HepG2 (cell line): ENCODE measurements around the gene HEXIM1. TPM values are rescaled to one million over a fixed set of nuclear protein-coding genes. Genes with fewer than 3 reads are reported as not detected.

ENCODE experiments used
- IRF2 ChIP-seq: IDR thresholded peaks from 2 replicates; pipeline ENCODE4 v1.6.1; 2018; ENCODE audit warnings: missing genetic modification reagents, missing compliant biosample characterization
- KDM1A ChIP-seq: IDR thresholded peaks from 2 replicates; pipeline ENCODE4 v1.6.1; 2016; ENCODE audit warnings: missing compliant biosample characterization
- PLRG1 ChIP-seq: fragments of 450-650 bp; conservative IDR thresholded peaks from 2 replicates; pipeline ENCODE4 v1.6.1; 2016
- POLR2G ChIP-seq: fragments of 200-400 bp; formaldehyde crosslinking; IDR thresholded peaks from 2 replicates; pipeline ENCODE4 v1.6.1; 2018; ENCODE audit warnings: mild to moderate bottlenecking, low read depth, low read length, moderate library complexity
- RCOR2 ChIP-seq: IDR thresholded peaks from 2 replicates; pipeline ENCODE4 v1.6.1; 2016; ENCODE audit warnings: missing biosample characterization, missing genetic modification reagents
- SSRP1 ChIP-seq: IDR thresholded peaks from 2 replicates; pipeline ENCODE4 v1.6.1; 2016; ENCODE audit warnings: control low read depth
- ZFP90 ChIP-seq: sonication (generic); formaldehyde crosslinking; IDR thresholded peaks from 2 replicates; pipeline ENCODE4 v1.8.0; 2022; ENCODE audit warnings: missing genetic modification reagents, mild to moderate bottlenecking, inconsistent platforms, borderline replicate concordance
- ZKSCAN5 ChIP-seq: sonication (generic); formaldehyde crosslinking; IDR thresholded peaks from 2 replicates; pipeline ENCODE4 v1.5.1; 2020; ENCODE audit warnings: mild to moderate bottlenecking, missing genetic modification reagents
- ZNF331 ChIP-seq: sonication (generic); formaldehyde crosslinking; IDR thresholded peaks from 2 replicates; pipeline ENCODE4 v1.4.0; 2020; ENCODE audit warnings: missing genetic modification reagents
- ZNF367 ChIP-seq: sonication (generic); formaldehyde crosslinking; IDR thresholded peaks from 2 replicates; pipeline ENCODE4 v1.4.0; 2020; ENCODE audit warnings: missing genetic modification reagents, borderline replicate concordance
- ZNF530 ChIP-seq: sonication (generic); formaldehyde crosslinking; IDR thresholded peaks from 2 replicates; pipeline ENCODE4 v1.5.0; 2020; ENCODE audit warnings: low read depth, mild to moderate bottlenecking, missing genetic modification reagents
- ZNF547 ChIP-seq: sonication (generic); formaldehyde crosslinking; IDR thresholded peaks from 2 replicates; pipeline ENCODE4 v1.5.1; 2020; ENCODE audit warnings: mild to moderate bottlenecking, missing genetic modification reagents
- ZNF672 ChIP-seq: sonication (generic); formaldehyde crosslinking; IDR thresholded peaks from 2 replicates; pipeline ENCODE4 v1.8.1; 2022; ENCODE audit warnings: missing genetic modification reagents
- polyA plus RNA-seq, 8 experiments: library from polyadenylated mRNA; depleted of rRNA in 3 of 8; stranded (reverse) in 7 of 8; unstranded in 1 of 8; fragments of >200 nt; fragmentation: Illumina TruSeq in 4 of 8; extraction: Trizol in 4 of 8; gene quantifications; 2 replicates each; pipeline versions ENCODE4 v1.2.1 to v1.2.3, GENCODE V29; 2011 to 2016; ENCODE audit warnings: low read depth in 4 of 8, missing spikeins in 1 of 8, mixed read lengths in 1 of 8; ENCODE audit not compliant: insufficient read depth in 1 of 8
- total RNA-seq, 5 experiments: library from RNA; depleted of rRNA; stranded (reverse); fragments of >200 nt; fragmentation: Illumina TruSeq; extraction: Trizol; gene quantifications; 2 replicates each; pipeline ENCODE4 v1.2.3, GENCODE V29; 2016; ENCODE audit warnings: low read depth in 1 of 5
- TF ChIP-seq, protein P1 (sequence below): sonication (generic); formaldehyde crosslinking; IDR thresholded peaks from one replicate; pipeline ENCODE4 v1.5.1; 2020; ENCODE audit warnings: mild to moderate bottlenecking, missing genetic modification reagents; ENCODE audit errors: not compliant biosample characterization
- TF ChIP-seq, protein P2 (sequence below): sonication (generic); formaldehyde crosslinking; IDR thresholded peaks from 2 replicates; pipeline ENCODE4 v1.4.0; 2020; ENCODE audit warnings: mild to moderate bottlenecking, low read depth, missing genetic modification reagents
- TF ChIP-seq, protein P3 (sequence below): sonication (generic); formaldehyde crosslinking; IDR thresholded peaks from 2 replicates; pipeline ENCODE4 v1.4.0; 2020; ENCODE audit warnings: mild to moderate bottlenecking, missing genetic modification reagents
- TF ChIP-seq, protein P4 (sequence below): sonication (generic); formaldehyde crosslinking; IDR thresholded peaks from 2 replicates; pipeline ENCODE4 v1.4.0; 2020; ENCODE audit warnings: missing genetic modification reagents

The HEXIM1 gene
- total and polyA plus RNA-seq, 2 of the 13 experiments (the other 11 are each of a cell fraction or from before 2014, with no cell fraction given): 10.5 to 16.6 TPM

DNA sequence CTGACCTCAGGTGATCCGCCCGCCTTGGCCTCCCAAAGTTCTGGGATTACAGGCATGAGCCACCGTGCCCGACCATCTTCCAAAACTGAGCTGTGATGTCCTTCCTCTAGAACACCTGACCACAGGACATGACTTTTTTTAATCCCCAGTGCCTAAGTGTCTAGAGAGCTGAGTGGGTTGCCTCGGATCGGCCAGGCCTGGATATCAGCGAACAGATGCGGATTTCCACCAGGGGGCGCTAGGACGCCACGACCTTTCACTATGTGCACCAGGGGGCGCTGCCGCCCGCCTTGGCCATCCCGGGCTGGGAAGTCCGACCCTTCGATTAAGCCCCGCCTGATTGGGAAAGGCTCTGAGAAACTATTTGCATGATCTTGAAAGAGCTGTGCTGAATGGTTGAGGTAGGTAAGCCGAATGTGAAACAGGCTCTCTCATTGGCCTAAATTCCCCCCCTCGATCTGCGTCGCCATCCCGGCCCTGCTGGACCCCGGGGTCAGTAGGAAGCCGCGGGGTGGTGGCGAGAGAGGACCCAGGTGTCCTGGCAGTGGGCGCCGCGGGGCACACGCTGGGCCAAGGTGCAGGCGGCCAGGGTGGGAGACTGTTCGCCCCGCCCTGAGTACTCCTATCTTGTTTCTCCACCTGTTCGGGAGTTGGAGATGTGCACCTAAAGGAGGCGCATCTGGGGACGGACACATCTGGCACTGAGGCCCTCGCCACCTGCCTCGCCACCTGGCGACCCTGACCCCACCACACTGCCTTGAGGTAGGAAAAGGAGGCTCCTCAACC lies 12.9 kb upstream of the HEXIM1 start, which contains the start of gene ACBD4 (continued):
- TF ChIP-seq, protein P1, sequence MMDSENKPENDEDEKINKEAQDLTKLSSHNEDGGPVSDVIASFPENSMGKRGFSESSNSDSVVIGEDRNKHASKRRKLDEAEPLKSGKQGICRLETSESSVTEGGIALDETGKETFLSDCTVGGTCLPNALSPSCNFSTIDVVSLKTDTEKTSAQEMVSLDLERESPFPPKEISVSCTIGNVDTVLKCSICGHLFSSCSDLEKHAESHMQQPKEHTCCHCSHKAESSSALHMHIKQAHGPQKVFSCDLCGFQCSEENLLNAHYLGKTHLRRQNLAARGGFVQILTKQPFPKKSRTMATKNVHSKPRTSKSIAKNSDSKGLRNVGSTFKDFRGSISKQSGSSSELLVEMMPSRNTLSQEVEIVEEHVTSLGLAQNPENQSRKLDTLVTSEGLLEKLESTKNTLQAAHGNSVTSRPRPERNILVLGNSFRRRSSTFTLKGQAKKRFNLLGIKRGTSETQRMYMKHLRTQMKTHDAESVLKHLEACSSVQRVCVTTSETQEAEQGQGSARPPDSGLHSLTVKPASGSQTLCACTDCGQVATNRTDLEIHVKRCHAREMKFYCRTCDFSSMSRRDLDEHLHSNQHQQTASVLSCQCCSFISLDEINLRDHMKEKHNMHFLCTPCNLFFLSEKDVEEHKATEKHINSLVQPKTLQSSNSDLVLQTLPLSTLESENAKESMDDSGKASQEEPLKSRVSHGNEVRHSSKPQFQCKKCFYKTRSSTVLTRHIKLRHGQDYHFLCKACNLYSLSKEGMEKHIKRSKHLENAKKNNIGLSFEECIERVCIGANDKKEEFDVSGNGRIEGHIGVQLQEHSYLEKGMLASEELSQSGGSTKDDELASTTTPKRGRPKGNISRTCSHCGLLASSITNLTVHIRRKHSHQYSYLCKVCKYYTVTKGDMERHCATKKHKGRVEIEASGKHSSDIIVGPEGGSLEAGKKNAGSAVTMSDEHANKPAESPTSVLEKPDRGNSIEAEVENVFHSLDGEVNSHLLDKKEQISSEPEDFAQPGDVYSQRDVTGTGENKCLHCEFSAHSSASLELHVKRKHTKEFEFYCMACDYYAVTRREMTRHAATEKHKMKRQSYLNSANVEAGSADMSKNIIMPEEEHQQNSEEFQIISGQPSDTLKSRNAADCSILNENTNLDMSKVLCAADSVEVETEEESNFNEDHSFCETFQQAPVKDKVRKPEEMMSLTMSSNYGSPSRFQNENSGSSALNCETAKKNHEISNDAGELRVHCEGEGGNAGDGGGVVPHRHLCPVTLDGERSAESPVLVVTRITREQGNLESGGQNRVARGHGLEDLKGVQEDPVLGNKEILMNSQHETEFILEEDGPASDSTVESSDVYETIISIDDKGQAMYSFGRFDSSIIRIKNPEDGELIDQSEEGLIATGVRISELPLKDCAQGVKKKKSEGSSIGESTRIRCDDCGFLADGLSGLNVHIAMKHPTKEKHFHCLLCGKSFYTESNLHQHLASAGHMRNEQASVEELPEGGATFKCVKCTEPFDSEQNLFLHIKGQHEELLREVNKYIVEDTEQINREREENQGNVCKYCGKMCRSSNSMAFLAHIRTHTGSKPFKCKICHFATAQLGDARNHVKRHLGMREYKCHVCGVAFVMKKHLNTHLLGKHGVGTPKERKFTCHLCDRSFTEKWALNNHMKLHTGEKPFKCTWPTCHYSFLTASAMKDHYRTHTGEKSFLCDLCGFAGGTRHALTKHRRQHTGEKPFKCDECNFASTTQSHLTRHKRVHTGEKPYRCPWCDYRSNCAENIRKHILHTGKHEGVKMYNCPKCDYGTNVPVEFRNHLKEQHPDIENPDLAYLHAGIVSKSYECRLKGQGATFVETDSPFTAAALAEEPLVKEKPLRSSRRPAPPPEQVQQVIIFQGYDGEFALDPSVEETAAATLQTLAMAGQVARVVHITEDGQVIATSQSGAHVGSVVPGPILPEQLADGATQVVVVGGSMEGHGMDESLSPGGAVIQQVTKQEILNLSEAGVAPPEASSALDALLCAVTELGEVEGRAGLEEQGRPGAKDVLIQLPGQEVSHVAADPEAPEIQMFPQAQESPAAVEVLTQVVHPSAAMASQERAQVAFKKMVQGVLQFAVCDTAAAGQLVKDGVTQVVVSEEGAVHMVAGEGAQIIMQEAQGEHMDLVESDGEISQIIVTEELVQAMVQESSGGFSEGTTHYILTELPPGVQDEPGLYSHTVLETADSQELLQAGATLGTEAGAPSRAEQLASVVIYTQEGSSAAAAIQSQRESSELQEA: peak; percentile 98
- TF ChIP-seq, protein P2, sequence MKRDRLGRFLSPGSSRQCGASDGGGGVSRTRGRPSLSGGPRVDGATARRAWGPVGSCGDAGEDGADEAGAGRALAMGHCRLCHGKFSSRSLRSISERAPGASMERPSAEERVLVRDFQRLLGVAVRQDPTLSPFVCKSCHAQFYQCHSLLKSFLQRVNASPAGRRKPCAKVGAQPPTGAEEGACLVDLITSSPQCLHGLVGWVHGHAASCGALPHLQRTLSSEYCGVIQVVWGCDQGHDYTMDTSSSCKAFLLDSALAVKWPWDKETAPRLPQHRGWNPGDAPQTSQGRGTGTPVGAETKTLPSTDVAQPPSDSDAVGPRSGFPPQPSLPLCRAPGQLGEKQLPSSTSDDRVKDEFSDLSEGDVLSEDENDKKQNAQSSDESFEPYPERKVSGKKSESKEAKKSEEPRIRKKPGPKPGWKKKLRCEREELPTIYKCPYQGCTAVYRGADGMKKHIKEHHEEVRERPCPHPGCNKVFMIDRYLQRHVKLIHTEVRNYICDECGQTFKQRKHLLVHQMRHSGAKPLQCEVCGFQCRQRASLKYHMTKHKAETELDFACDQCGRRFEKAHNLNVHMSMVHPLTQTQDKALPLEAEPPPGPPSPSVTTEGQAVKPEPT (CRISPR knock-in tag): peak; percentile 67; the same call in 1 of the 2 replicates
- TF ChIP-seq POLR2G (peak; percentile 97), IRF2 (peak; percentile 95), PLRG1 (no peak), ZNF672 (no peak), ZNF547 (CRISPR knock-in tag) (peak; percentile 94), ZKSCAN5 (CRISPR knock-in tag) (no peak), ZNF331 (peak; percentile 86; the same call in 1 of the 2 replicates), ZFP90 (peak; percentile 88; the same call in 1 of the 2 replicates), ZNF367 (CRISPR knock-in tag) (no peak), ZNF530 (peak; percentile 65; the same call in 1 of the 2 replicates), KDM1A (CRISPR knock-in tag) (peak; percentile 29; the same call in 1 of the 2 replicates), SSRP1 (CRISPR knock-in tag) (peak; percentile 86; the same call in 1 of the 2 replicates), RCOR2 (CRISPR knock-in tag) (no peak; the same call in 1 of the 2 replicates)
- TF ChIP-seq, protein P3, sequence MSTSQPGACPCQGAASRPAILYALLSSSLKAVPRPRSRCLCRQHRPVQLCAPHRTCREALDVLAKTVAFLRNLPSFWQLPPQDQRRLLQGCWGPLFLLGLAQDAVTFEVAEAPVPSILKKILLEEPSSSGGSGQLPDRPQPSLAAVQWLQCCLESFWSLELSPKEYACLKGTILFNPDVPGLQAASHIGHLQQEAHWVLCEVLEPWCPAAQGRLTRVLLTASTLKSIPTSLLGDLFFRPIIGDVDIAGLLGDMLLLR (CRISPR knock-in tag): no peak; the same call in none of the 2 replicates
- TF ChIP-seq, protein P4, sequence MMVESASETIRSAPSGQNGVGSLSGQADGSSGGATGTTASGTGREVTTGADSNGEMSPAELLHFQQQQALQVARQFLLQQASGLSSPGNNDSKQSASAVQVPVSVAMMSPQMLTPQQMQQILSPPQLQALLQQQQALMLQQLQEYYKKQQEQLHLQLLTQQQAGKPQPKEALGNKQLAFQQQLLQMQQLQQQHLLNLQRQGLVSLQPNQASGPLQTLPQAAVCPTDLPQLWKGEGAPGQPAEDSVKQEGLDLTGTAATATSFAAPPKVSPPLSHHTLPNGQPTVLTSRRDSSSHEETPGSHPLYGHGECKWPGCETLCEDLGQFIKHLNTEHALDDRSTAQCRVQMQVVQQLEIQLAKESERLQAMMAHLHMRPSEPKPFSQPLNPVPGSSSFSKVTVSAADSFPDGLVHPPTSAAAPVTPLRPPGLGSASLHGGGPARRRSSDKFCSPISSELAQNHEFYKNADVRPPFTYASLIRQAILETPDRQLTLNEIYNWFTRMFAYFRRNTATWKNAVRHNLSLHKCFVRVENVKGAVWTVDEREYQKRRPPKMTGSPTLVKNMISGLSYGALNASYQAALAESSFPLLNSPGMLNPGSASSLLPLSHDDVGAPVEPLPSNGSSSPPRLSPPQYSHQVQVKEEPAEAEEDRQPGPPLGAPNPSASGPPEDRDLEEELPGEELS: peak; percentile 63; the same call in 1 of the 2 replicates
